KBM-7 (cell line): ENCODE results near the gene YWHAH.
A peak's percentile ranks its signal among the peaks of the same experiment; 100 is the strongest.
"Not testable (repeated sequence)": the region's sequence is repeated elsewhere in the genome, so short reads cannot be mapped to it uniquely, and the experiment has no call there.

ENCODE experiments used
- DNase-seq: peaks from one replicate; pipeline ENCODE4 v3.0.0-alpha.2; 2015
- in situ Hi-C: fragments of 300-500 bp; cut with MboI; formaldehyde crosslinking; loops from 2 replicates; pipeline ENCODE4 v1.14.3; 2020; ENCODE audit warnings: low sequenced_read_pairs, low pct_unique_long_range_greater_than_20kb, mixed read lengths

Gene YWHAH

DNA sequence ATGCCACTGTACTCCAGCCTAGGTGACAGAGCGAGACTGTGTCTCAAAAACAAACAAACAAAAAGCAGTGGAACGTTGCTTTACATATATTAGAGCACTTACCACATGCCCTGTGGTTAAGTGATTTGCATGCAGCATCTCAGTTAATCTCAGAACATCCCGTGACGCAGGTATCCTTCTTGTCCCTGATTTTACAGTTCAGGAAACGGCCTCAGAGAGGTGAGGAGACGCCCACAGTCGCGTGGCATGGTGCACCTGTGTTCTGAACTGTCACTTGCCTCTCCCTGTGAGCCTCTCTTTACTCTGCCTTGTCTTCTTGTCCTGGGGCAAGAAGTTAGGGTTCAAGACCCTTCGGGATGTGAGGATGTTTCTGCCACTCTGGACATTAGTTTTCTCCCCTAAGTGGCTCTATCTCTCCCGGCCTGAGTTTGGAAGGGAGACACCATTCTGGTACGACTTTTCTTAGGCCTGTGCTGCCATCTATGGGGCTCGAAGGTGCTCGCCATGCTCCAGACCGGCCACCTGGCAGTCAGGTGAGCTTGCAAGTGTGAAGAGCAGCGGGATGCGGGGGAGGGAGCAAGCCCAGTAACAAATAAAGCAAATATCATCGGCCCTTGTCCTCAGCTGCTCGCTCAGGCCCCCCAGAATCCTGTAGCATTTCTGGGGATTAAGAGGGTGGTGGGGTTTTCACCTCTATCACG lies 25.6 kb downstream of the YWHAH start:
- peak; percentile 70 for DNase-seq
- in situ Hi-C loops, result loop anchor here (25.0 kb wide), 1 partner anchor 308 kb away; the partner anchor contains the start of gene PISD

DNA sequence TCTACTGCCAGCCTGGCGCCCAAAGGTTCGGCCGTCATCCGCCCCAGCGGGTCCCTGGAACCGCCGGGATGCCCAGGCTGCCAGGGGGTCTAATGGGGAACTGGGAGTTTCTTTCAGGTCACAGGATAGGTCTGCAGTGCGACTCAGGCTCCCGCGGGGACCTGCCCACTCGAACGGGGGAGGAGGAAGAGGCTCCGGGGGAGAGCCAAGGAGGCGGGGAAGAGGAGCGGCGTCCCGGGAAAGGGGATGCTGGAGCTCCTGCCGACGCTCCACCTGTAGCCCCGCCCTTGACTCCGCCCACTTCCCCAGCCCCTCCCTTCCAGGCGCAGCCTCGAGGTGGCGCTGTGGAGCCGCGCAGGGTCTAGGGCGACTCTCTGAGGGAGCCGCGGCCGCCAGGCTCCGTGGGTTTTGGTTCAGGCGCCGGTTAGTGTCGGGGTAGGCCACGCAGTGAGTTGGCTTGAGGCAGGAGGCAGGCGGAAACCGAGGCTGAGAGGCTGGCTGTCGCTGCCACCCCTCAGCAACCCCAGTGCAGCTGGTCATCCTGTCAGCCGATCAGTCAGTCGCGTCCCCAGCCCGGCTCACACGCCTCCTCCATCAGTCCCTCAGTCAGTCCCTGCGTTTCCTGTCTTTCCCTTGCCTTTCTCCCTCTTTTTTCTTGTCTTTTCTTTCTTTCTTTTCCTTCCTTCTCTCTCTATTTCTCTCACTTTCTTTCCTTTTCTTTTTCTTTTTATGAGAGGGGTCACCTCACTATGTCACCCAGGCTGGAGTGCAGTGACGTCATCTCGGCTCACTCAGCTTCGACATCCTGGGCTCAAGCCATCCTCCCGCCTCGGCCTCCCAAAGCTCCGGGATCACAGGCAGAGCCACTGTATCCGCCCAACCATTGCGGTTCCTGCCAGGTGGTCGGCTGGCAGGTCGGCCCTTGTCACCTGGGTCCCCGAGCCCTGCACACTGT lies 26.4 kb downstream of the YWHAH start:
- in situ Hi-C loops, result loop anchor here (25.0 kb wide), 1 partner anchor 308 kb away; the partner anchor contains the start of gene PISD
- peak; percentile 89 for DNase-seq

DNA sequence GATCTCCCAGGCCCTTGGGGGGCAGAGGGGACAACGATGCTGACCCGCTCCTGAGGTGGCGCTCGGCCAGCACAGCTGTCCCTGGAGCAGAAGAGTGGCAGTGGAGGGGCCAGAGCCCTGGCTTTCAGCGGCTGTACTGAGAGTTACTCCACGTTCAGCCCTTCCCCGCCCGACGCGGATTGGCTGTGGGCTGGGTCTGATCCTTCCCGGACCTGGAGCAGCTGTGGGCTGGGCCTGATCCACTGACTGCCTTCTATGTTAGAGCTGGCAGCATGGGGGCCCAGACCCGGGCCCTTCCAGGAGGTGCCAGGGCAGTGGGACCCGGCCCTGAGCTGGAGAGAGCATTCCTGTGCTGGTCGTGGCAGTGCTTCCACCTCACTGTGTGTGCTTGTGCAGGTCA lies 27.8 kb downstream of the YWHAH start:
- no peak for DNase-seq
- in situ Hi-C loops, result loop anchor here (25.0 kb wide), 1 partner anchor 310 kb away; the partner anchor contains the start of gene PISD

DNA sequence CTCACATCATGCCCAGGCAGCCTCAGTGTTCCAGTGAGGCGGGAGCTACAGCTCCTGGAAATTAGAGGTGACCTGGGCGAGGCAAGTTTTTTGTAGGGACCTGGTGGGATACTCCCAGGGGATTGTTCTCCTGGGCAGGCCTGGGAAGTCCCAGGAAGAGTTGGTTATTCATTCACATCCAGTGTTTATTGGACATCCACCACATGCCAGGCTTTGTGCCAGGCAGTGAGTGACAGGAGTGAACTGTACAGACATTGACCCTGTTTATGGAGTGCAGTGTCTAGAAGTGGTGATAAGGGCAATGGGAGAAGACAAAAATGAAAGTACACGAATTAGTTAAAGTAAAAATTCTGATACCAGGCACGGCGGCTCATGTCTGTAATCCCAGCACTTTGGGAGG lies 29.4 kb downstream of the YWHAH start:
- in situ Hi-C loops, result loop anchor here (25.0 kb wide), 1 partner anchor 311 kb away; the partner anchor contains the start of gene PISD
- no peak for DNase-seq

DNA sequence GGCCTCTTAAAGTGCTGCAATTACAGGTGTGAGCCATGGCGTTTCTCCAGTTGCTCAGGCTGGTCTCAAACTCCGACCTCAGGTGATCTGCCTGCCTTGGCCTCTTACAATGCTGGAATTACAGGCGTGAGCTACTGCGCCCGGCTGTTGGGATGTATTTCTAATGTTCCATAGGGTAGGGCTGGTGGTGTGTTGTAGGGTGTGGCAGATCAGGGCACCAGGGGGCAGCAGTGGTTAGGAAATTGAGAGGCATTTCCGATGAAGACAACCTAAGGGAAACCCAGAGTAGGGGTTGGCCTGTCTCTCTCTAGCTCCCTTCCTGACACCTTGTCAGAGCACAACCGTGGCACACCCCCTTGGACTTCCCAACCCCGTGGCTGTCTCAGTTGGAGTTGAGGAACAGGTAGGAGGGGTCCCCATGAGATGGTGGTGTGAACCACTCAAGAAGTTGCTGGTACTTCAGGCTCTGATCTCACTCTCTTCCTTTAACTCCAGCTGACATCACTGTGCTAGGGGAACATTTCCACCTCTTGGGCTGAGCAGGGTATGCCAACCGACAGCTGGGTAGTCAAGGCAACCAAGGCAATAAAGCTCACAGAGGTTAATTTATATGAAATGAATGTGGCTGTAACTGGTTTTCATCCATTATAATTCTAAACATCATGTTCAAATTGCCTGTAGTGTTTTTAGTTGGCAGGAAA lies 33.0 kb downstream of the YWHAH start:
- DNase-seq, result peak; percentile 84
- in situ Hi-C loops, result no loop called here

DNA sequence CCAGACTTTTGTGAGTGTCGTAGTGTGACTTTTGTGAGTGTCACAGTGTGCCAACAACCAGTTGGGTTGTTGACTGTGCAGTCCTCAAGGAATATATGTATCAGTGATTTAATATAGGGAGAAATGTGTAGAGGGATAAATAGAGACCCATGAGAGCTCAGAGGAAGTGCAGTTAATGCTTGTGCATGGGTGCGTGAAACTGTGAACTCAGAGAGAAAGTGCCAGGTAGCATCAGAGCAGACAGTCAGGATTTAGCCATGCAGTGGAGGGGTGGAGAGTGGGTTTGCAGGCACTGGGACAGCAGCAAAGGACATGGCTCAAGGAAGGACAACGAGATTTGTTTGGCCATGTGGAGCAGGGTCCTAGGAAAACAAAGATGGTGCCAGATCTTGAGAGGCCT lies 33.6 kb downstream of the YWHAH start:
- in situ Hi-C loops, result no loop called here
- no peak for DNase-seq

DNA sequence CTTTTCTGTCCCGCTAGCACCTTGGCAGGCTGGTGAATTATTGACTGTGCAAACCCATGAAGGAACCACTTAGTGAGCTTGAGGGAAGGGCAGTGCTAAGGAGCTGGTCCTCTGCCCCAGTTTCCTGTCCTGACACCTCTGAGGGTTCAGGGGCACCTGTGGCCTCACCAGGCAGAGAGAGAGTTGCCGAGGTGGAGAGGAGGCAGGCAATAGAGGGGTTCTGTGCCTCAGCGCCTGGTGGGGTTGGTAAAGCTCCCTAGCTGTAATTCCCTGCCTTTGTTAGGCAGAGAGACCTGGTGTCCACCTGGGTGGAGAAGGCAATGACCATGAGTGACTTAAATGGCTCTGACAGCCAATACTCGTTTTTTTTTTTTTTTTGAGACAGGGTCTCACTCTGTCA lies 36.3 kb downstream of the YWHAH start:
- no peak for DNase-seq
- in situ Hi-C loops, result no loop called here

DNA sequence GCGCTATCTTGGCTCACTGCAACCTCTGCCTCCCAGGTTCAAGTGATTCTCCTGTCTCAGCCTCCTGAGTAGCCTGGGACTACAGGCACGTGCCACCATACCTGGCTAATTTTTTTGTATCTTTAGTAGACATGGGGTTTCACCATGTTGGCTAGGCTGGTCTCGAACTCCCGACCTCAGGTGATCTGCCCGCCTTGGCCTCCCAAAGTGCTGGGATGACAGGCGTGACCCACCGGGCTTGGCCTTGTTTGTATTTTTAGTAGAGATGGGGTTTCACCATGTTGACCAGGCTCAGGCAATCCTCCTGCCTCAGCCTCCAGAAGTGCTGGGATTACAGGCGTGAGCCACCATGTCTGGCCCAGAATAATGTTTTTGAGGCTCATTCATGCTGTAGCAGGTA lies 37.6 kb downstream of the YWHAH start:
- in situ Hi-C loops, DNase-seq: not testable (repeated sequence)

DNA sequence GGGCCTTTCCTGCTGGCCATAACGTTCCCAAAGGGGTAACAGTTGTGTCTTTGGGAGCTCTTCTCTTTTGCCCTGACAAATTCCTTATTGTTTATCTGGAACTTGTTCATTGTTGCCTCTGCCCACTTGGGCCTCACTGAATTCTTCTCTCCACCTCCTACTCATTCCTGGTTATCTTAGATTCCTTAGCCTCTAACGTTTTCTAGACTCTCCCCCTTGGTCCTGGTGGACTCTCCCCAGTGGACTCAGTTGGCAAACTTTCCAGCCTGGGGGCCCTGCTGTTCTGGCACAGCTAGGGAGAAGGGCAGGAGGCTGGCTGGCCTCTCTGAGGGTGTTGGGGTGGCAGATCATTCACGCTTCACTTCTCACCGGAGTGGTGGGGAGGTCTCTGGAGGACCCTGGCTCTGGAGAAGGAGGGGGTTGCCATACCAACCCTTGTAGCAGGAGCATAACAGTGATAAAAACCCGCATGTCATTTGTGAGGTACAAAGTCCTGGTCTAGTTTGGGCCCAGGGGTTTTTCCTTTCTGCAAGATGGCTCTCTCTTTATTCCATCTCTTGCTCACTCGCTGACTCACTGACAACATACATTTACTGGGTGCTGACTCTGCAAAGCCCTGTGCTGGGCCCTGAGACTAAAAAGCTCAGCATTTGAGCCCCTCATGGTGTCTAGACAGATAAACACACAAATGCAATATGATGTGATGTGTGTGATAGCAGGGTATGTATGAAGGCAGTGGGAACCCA lies 39.7 kb downstream of the YWHAH start:
- no peak for DNase-seq
- in situ Hi-C loops, result no loop called here

DNA sequence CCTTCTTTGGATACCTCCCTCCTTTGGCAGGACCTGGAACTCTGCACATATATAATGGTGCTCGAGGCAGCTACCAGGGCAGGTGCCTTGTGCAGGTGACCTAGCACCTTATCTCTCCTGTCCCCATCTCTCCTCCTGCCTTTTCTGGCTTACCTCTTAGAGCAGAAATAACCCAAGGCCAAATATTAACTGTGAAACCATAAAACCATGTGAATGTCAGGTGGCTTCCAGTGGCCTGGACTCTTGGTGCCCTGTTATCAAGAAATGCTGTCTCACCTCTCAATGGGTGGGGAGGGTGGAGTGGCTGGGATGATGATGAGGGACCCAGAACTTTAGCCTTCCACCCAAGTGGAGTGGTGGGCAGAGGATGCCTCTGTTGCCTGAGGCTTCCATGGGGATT lies 42.9 kb downstream of the YWHAH start:
- in situ Hi-C loops, result no loop called here
- no peak for DNase-seq

DNA sequence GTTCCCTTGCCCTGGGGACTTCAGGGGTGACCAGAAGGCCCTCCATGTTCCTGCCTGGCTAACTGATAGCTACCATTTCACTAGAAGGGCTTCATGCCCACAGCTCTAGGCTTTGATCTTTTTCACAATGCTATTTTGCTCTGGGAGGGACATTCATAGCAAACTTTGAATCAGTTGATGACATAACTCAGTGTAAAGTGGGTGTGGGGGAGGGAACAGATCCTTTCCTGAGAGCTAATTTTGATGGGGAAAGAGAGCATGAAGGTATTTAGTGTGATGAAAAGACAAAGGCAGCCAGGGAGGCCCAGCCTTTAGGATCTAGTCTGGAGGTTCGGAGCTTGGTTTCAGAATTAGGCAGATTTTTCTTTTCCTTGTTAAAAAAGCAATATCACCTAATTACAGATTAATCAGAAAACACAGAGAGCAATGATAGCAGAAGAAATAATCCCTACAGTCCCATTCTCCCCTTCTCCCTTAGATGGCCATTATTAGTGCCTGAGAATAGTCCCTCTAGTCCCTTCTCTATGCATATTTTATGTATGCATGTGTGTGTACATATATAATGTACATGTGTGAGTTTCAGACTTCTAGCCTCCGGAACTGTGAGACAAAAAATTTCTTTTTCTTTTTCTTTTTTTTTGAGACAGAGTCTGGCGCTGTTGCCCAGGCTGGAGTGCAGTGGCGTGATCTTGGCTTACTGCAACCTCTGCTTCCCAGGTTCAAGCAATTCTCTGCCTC lies 46.9 kb downstream of the YWHAH start:
- no peak for DNase-seq
- in situ Hi-C loops, result no loop called here

DNA sequence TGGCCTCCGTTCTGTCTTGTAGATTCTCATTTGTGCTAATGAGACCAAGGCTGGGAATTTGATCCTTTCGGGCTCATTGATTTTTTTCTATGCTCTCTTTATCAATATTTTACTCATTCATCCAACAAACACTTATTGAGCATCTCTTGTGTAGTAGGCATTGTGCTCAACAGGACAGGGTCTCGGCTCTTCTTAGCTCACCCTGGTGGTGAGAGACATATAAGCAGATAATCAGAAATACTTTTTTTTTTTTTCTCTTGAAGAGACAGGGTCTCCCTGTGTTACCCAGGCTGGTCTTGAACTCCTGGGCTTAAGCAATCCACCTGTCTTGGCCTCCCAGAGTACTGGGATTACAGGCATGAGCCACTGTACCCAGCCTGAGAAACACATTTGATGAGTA lies 50.7 kb downstream of the YWHAH start:
- DNase-seq, result peak; percentile 4
- in situ Hi-C loops, result no loop called here

DNA sequence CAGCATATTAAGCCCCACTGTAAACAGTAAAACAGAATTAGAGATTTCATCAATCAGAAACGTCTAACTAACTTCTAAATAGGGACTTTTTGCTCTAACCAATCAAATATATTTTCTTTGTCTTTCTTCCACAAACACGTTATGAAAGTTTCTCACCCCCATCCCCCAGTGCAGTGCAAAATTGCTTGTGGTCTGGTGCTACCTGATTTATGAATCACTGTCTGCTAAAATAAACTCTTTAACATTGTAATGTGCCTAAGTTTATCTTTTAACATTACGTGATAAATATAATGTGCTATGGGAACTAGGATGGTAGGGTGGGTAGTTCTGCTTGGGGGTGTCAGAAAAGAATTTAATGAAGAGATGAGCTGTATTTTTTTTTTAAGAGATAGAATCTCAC lies 51.5 kb downstream of the YWHAH start:
- no peak for DNase-seq
- in situ Hi-C loops, result no loop called here

DNA sequence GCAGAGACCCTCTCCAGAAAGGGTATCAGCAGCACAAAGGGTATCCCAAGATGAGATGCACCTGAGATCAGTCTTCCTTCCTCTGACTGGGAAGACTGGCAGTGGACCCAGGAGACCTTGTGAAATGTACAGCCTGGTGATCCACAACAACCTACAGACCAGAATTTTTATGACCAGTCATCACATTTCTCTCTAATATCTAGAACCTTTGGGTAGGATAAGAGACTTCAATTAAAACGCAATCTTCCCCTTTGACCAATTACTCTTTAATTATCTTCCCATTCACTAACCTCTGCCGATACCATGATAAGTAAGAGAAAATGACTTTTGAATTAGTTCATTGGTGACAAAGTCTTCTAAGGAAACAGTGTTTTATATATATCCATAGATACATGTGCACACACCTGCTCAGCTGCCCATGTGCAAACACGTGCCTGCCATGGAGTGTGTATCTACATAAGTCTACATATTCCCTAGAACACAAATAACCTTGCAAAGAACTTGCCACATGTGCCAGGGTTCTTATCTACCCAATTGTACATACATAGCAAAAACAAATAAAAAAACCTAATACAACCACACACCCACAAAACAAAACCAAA lies 54.5 kb downstream of the YWHAH start:
- no peak for DNase-seq
- in situ Hi-C loops, result no loop called here

DNA sequence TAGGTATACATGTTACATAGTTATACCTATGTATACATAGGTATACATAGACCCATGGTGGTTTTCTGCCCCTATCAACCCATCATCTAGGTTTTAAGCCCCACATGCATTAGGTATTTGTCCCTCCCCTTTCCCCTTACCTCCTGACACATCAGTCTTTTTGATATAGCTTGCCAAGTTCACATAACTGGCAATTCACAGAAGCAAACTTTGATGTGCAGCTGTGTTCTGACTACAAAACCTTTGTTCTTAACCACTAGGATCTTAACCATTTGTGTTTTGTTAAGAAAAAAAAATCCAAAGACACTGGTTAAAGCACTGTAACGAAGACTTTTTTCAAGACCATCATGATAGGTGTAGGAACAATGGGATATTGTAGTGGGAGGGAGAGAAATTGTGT lies 55.8 kb downstream of the YWHAH start:
- DNase-seq, result no peak
- in situ Hi-C loops, result no loop called here

DNA sequence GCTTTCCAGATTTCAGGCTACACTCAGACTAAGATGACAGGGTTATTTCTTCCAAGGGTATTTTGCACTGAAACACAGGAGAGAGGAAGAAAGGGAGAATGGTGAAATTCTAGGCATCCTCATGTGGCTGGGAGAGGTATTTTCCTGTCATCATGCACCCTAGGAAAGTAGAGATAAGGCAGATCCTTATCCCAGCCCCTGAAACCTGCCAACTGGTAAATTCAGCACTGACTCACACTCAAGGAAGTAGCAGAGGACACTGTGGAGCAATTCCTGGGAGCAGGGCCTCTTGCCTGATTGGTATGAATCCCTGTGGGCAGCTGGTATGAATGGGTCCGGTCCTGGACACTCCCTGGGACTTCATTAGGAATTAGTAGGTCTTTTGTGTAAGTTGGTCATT lies 61.1 kb downstream of the YWHAH start:
- no peak for DNase-seq
- in situ Hi-C loops, result no loop called here
